Cardiac fibroblast (primary cell): Measurements from ENCODE around the gene ZNF835.
A peak's percentile ranks its signal among the peaks of the same experiment; 100 is the strongest.

ENCODE experiments used
- DNase-seq, 2 donors: peaks; one replicate each; pipeline versions ENCODE4 v3.0.0 to v3.0.0-alpha.2; 2010; ENCODE audit warnings: low read depth in 2 of 2
- H3K4me3 ChIP-seq, 2 donors: replicated peaks in 1 of 2; 1 replicate in 1 of 2; 2 replicates in 1 of 2; pipeline ENCODE4 v1.5.1; 2011; ENCODE audit warnings: low read depth in 2 of 2, low read length in 2 of 2, mild to moderate bottlenecking in 2 of 2, moderate library complexity in 1 of 2
- TF ChIP-seq, protein P1 (sequence below): IDR thresholded peaks from one replicate; pipeline ENCODE4 v1.5.1; 2011; ENCODE audit warnings: low read depth, mild to moderate bottlenecking, low read length, inconsistent platforms

Gene ZNF835

DNA sequence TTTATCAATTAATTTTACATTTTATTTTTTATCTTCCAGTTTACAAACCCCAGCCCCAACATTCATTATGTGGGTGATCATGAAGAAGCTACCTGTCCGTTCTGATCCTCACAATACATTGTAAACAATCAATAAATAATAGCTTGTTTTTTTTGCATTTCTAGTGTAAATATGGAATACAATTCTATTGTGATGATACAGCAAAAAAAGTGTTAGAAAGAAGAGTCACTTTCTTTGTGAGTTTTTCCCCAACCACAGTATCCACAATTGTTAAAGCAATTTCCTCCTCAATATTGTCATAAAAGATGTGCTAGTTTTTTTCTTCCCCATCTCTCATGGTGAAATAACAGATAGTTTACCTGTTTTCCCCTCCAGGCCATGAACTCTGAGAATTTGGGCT is 30.3 kb upstream of the ZNF835 start:
- TF ChIP-seq, protein P1, sequence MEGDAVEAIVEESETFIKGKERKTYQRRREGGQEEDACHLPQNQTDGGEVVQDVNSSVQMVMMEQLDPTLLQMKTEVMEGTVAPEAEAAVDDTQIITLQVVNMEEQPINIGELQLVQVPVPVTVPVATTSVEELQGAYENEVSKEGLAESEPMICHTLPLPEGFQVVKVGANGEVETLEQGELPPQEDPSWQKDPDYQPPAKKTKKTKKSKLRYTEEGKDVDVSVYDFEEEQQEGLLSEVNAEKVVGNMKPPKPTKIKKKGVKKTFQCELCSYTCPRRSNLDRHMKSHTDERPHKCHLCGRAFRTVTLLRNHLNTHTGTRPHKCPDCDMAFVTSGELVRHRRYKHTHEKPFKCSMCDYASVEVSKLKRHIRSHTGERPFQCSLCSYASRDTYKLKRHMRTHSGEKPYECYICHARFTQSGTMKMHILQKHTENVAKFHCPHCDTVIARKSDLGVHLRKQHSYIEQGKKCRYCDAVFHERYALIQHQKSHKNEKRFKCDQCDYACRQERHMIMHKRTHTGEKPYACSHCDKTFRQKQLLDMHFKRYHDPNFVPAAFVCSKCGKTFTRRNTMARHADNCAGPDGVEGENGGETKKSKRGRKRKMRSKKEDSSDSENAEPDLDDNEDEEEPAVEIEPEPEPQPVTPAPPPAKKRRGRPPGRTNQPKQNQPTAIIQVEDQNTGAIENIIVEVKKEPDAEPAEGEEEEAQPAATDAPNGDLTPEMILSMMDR = no peak
- DNase-seq = no peak

DNA sequence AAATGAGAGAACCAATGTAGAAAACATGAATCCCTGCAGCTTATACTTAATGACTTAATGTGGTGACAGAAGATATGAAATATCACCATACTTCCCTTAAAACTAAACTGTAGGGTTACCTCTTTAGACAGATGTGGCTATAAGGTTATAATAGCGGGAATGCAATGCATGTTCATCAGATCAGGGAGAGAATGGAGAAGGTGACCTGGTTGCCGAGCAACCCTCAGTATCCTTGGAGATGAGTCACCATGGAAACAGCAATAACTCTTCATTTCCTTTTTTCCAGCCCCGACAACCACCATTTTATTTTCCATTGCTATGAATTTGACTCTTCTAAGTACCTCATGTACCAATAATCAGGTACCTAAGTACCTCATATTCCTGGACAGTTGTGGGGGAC is 28.0 kb upstream of the ZNF835 start:
- DNase-seq = no peak
- no peak overlapping the region for H3K4me3 ChIP-seq
- TF ChIP-seq, protein P1 = no peak

More for the DNA sequence above, 30.3 kb upstream of the ZNF835 start:
- H3K4me3 ChIP-seq = no peak overlapping the region

DNA sequence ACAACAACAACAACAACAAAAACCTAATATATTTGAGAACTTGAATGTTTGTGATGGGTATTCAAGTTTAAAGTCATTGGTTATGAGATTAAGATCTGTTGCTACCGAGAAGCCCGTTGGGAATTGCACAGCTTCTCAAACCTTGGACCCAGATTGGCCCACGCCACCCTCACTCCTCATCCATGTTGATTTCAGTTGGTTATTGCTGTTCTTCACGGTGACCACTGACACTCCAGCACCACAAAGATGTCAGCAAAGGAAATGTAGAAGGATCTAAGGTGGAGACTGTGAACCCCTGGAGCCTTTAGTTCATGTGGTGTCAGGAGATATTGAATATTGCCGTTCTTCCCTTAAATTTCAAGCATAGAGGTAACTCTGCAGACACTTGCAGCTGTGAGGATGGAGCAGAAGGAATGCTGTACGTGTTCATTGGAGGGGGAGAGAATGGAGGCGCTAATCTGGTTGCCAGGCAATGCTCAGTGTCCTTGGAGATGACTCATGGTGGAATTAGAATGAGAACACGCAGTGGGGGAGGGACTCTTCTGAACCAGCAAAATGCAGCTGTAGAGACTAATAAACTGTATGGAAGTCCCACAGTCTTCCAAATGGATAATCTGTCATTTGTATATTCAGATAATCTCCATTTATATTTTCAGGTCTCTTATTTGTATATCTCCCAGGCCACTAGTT is 20.8 kb upstream of the ZNF835 start:
- TF ChIP-seq, protein P1 = no peak
- H3K4me3 ChIP-seq = no peak overlapping the region
- DNase-seq = peak in 1 of 2 donors; percentile 8

DNA sequence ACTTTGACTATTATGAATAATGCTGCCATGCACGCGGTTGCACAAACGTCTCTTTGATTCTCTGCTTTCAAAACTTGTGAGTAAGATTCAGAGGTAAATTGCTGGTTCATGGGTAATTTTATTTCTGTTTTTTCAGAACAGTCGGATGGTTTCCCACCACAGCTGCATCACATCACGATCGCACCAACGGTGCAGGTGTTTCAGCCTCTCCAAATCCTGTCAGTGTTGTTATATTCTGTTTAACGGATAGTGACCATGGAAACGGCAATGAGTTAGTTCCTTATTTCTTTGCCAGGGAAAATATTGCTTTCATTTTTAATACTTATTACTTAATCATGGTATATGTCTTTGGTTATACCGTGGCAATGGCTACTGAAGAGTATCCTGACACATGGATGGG is 19.1 kb upstream of the ZNF835 start:
- TF ChIP-seq, protein P1 = no peak
- DNase-seq = no peak
- no peak overlapping the region for H3K4me3 ChIP-seq

DNA sequence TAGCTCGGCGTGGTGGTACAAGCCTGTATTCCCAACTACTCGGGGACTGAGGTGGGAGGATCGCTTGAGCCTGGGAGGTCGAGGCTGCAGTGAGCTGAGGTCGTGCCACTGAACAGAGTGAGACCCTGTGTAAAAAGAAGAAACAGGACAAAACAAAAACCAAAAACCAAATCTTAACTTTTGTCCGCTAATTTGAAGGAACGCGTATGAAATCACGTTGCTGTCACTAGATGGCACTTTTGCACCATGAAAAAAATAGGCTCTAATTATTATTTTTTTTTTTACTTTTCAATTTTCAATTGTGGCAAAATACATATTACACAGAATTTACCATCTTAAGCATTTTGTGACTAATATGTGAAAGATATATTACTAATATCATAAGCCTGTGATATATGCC is 17.6 kb upstream of the ZNF835 start:
- TF ChIP-seq, protein P1 = no peak
- no peak overlapping the region for H3K4me3 ChIP-seq
- DNase-seq = peak in 1 of 2 donors; percentile 3

DNA sequence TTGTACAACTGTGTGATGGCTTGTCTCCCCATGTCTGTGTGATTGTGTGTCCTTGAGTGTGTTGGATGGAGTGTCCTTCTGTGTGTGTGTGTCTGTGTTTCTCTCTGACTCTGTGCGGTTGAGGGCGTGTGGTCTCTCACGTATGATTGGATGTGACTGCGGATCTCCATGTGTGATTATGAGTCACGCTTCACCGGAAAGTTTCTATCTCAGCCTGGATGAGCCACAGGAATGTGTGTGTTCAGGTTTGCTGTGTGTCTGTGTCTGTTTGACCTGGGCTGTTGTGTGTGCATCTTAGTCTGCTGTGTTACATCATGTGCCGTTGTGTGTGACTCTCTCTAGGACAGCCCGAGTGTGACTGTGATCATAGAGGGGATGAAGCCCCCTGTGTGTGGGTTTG is 15.5 kb upstream of the ZNF835 start:
- no peak overlapping the region for H3K4me3 ChIP-seq
- DNase-seq = peak in 1 of 2 donors; percentile 8
- TF ChIP-seq, protein P1 = no peak

DNA sequence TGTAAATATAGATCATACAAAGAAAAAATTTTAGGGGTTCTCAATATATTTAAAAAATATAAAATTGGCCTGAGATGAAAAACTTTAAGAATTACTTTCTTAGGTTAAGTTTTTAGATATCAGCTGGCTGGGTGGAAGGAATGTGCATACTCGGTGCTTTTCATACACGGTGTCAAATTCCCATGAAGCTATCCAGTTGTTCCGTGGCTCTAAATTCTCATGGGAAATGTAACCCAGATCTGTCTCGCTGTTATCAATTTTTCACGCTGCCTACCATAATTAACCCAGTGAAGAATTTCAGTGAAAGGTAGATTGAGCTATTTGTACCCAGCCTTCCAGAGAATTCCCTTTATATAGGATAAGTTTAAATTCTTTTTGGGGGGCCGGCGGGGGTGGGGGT is 11.6 kb upstream of the ZNF835 start:
- TF ChIP-seq, protein P1 = no peak
- H3K4me3 ChIP-seq = no peak overlapping the region
- DNase-seq = no peak
